Measurements from ENCODE around the gene OR1J2.

GRCh38 chr9:122479062-122479461, 31.5 kb upstream of the OR1J2 start:
- TF ChIP-seq CTCF (IDR thresholded peaks at IDR 0.05), result no peak
- TF ChIP-seq POLR2A (IDR thresholded peaks at IDR 0.05), result no peak

Data from testis (tissue), 2 donors.